PC-3 (cell line): ENCODE data around the gene MEGF9.

ENCODE experiments used
- CTCF ChIP-seq: fragments of 300-600 bp; sonication (generic); conservative IDR thresholded peaks from 2 replicates; pipeline ENCODE4 v1.5.1; 2017; ENCODE audit warnings: antibody characterized with exemption, low read depth, mild to moderate bottlenecking, low read length
- EZH2 ChIP-seq: fragments of 300-600 bp; sonication (generic); IDR thresholded peaks from one replicate; pipeline ENCODE4 v1.6.1; 2017; ENCODE audit warnings: antibody characterized with exemption, mild to moderate bottlenecking, low read length; ENCODE audit not compliant: unreplicated experiment
- EZH2phosphoT487 ChIP-seq: fragments of 300-600 bp; sonication (generic); IDR thresholded peaks from 2 replicates; pipeline ENCODE4 v1.6.1; 2018; ENCODE audit warnings: mild to moderate bottlenecking, antibody characterized with exemption, low read length, borderline replicate concordance

GRCh38 chr9:120758544-120758943 is 44.3 kb upstream of the MEGF9 start:
- TF ChIP-seq CTCF (no peak), EZH2 (no peak), EZH2phosphoT487 (no peak)
